ENCODE measurements around the gene ADAMTSL1. TPM values are rescaled to one million over a fixed set of nuclear protein-coding genes. Genes with fewer than 3 reads are reported as not detected.
A peak's percentile ranks its signal among the peaks of the same experiment; 100 is the strongest.
"Not testable (repeated sequence)": the region's sequence is repeated elsewhere in the genome, so short reads cannot be mapped to it uniquely, and the experiment has no call there.

The ADAMTSL1 gene
- total RNA-seq, 1 donor from 2014 or later = 21.2 TPM

- no peak for DNase-seq (ENCODE audit: low read depth)
Measured at GRCh38 chr9:18837402-18837801, 363.4 kb downstream of the ADAMTSL1 start.

DNA sequence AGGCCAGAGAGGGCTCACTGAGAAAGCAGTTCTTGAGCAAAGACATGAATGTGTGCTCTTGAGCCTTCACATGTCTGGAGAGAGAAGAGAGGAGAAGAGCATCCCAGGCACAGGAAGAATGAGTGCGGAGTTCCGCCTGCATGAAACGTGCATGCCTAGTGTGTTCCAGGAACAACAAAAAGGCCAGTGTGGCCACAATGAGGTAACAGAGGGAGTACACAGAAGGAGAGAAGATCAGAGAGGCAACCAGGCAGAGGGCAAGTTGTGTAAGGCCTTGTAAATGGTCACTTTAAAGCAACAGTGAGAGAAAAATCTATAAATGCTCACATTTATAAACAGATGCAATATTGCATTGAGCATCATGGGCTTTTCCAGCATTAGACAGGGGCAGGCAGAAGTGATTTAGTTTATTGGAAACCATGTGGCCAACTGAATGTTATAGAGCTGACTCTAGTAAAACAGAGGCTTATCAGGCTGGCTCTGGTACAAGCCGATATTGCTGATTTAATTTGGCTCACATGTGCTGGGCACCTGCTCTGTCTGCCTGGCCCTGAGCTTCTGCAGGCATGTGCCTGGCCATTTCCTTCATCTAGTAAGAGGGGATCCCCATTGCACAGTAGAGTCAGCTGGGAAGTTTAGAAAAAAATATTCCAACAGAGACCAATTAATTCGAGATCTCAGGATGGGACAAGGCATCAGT lies 373.8 kb downstream of the ADAMTSL1 start:
- DNase-seq (ENCODE audit: low read depth) = no peak

DNA sequence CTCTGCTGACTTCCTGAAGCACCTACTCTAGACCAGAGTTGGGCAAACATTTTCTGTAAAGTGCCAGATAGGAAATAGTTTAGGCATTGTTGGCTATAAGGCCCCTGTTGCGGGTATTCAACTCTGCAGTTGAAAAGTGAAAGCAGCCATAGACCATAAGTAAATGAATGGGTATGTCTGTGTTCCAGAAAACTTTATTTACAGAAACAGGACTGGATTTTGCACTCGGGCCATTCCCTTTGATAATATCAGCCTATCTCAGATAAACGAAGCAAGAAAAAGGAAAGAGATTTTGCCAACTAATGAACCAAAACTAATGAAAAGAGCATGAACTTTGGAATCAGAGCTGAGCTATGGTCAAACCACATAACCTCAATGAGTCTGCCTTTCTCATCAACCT lies 374.7 kb downstream of the ADAMTSL1 start:
- no peak for DNase-seq (ENCODE audit: low read depth)

DNA sequence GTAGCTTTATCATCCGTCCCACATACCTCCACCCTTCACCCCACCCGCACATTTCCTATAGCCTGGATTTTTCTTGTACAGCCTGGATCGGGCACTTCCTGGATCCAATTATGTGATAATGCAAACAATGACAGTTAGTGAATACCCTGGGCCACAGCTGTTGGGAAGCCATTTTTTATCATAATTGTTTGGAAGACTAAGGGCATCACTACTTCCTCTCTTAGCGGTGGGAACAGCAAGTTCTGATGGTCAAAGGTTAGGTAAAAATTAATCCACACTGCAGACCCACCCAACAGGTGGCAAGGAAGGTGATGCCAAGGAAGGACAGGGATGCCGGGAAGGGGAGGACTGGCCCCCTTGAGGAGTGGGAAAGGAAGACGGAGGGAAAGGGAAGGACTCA lies 375.3 kb downstream of the ADAMTSL1 start:
- DNase-seq (ENCODE audit: low read depth) = no peak

DNA sequence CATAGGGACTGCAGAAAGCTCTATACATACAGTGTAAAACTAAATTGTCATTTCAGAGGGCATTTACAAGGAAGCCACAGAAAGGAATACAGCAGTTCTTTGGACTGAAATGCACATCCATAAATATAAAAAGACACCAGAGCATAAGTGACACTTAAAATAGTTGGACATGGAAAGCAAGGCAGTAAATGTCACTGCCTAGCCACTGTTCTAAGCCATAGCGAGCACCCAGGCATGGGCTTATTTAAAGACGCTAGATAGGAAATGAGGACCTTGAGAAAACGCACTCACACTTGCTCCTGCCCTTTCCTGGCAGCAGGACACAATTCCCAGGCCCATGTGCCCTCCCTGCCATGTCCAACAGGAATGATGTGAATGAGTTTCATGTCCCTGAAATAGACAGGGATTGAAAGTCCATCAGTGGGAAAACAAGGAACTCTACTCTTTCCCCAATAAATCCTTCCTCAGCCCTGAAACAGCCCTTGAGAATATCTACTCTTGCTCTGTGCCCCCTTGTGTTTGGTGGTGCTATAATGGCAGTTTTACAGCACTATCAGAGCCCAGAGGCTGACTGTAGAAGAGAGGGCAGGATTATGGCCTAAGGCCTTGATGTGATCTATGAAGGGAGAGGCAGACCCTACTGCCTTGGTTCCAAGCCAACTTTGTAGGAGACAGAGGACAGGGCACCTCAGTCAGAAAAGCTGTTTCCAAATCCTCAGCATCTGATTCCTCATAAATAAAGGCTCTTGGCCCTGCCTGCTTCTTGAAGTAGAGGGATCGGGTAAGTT lies 376.1 kb downstream of the ADAMTSL1 start:
- DNase-seq (ENCODE audit: low read depth) = no peak

DNA sequence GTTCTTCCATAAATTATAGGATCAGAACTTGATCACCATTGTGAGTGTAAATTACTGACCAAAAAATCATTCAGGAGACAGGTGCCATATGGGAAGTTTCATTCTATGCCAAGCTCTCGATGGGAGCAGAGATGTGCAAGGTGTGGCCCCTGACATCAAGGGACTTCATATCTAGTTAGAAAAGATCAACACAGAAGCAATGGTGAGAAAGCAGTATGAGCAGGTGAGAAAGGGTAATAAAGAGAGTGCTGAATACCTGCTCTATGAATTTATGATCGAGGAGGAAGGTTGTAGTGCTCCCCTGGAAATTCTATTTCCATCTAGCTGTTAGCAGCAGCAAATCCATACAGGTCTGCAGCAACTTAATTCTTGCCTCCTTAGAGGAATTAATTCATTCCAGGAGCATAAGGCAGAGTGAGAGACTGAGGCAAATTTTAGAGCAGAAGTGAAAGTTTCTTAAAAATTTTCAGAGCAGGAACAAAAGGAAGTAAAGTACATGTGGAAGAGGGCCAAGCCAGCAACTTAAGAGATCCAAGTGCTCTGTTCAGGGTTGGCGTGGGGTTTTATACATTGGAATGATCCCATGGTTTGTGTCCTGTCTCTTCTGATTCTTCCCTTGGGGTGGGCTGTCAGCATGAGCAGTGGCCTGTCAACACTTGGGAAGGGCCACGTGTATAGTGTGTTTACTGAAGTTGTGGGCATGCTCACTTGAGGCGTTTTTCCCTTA lies 377.3 kb downstream of the ADAMTSL1 start:
- no peak for DNase-seq (ENCODE audit: low read depth)

DNA sequence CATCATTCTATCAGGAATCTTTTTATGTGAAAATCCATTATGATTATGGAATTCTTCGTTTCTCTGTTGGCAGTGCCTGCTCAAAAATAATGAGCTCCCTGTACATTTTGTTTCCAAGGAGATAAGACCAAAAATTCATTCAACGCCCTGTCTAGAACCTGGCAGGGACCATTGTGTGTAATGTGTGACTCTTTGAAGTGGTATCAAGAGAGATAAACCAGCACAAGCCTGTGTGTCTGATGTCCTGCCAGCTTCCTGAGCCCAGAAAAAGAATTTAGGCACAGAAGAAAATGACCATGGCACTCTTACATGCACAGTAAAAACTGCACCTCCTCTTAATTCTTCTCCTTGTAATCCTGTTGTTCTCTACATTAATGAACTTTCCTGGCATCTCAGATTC lies 381.7 kb downstream of the ADAMTSL1 start:
- no peak for DNase-seq (ENCODE audit: low read depth)

- DNase-seq (ENCODE audit: low read depth) = no peak
Measured at GRCh38 chr9:18857334-18857733, 383.4 kb downstream of the ADAMTSL1 start.

GRCh38 chr9:18857769-18858168 lies 383.8 kb downstream of the ADAMTSL1 start:
- DNase-seq (ENCODE audit: low read depth) = no peak

GRCh38 chr9:18861609-18862544 lies 387.9 kb downstream of the ADAMTSL1 start:
- peak; percentile 80 for DNase-seq (ENCODE audit: low read depth)

- no peak for DNase-seq (ENCODE audit: low read depth)
Measured at GRCh38 chr9:18863791-18864190, 389.8 kb downstream of the ADAMTSL1 start.

- no peak for DNase-seq (ENCODE audit: low read depth)
Measured at GRCh38 chr9:18864516-18864915, 390.6 kb downstream of the ADAMTSL1 start.

- DNase-seq (ENCODE audit: low read depth) = no peak
Measured at GRCh38 chr9:18865542-18865941, 391.6 kb downstream of the ADAMTSL1 start.

DNA sequence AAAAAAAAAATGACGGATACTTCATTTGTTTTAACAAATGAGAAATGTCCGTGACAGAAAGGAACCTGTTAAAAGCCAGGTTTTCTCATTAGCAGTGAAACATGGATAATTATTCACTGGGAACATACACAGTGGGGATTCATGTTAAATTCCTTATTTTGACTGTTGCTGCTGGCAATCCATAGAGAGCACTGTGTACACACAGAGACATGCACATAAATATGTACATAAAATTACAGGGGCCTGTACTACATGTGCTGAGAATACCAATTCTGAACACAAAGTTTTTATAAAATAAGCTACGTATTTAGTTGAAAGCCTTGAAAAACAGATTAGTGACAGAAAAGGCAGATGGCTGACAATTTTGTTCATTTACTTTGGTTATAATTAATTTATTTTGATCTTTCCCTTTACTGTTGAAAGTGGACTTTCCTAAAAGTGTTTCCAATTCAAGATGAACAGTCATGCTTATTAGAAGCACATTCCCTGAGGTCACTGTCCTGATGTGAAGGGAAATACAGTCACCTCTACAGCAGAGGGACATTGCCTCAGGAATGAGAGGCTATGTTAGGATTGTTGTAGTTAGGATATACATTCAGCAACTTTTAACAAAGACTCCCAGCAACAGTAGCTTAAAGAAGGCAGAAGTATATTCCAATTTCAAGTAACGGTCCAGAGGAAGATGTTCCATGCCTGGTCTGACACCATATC lies 392.3 kb downstream of the ADAMTSL1 start:
- DNase-seq (ENCODE audit: low read depth) = no peak

- no peak for DNase-seq (ENCODE audit: low read depth)
Measured at GRCh38 chr9:18869725-18870124, 395.8 kb downstream of the ADAMTSL1 start.

DNA sequence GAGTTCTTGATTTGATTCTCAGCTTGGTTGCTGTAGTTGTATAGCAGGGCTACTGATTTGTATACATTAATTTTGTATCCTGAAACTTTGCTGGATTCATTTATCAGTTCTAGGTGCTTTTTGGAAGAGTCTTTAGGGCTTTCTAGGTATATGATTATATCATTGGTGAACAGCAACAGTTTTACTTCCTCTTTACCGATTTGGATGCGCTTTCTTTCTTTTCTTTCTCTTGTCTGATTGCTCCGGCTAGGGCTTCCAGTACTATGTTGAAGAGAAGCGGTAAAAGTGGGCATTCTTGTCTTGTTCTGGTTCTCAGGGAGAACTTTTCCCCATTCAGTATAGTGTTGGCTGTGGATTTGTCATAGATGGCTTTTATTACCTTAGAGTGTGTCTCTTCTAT lies 400.1 kb downstream of the ADAMTSL1 start:
- DNase-seq (ENCODE audit: low read depth) = no peak

DNA sequence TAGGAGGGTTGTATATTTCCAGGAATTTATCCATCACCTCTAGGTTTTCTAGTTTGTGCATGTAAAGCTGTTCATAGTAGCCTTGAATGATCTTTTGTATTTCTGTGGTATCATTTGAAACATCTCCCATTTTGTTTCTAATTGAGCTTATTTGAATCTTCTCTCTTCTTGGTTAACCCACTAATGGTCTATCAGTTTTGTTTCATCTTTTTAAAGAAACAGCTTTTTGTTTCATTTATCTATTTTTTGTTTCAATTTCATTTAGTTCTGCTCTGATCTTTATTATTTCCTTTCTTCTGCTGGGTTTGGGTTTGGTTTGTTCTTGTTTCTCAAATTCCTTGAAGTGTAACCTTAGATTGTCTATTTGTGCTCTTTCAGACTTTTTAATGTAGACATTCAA lies 401.0 kb downstream of the ADAMTSL1 start:
- not testable (repeated sequence) for DNase-seq (ENCODE audit: low read depth)

GRCh38 chr9:18877984-18878383 lies 404.0 kb downstream of the ADAMTSL1 start:
- DNase-seq (ENCODE audit: low read depth) = no peak

DNA sequence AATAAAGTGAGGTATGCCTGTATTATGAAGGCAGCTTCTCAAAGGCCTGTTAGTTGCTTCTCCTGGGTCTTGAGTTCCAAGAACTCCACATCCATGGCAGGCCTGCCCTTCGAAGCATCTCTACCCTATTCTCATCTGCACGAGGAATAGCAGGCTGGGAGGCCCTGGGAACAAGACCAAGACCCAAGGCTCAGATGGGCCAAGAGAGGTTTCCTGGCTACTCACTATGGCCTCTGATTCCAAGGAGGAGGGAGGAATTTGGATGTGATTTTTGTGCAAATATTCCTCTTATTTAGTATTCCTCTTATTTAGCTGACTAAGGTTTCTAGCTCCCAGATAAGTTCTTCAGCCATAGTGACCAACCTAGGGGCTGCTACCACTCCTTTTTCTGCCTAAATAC lies 407.8 kb downstream of the ADAMTSL1 start:
- no peak for DNase-seq (ENCODE audit: low read depth)

DNA sequence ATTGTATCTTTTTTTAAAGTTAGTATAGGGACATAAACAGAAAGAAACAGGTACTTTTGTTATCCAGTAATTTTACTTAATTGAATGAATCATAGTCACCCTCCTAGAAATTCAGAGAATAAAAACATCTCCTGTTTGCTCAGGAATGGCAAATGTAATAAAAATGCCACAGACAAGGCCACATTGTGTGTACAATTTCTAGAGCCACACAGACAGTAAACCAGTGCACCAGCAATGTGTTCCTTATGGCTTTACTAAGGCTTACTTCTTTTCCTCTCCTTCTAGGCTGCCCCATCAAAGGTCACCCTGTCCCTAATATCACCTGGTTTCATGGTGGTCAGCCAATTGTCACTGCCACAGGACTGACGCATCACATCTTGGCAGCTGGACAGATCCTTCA lies 413.6 kb downstream of the ADAMTSL1 start:
- no peak for DNase-seq (ENCODE audit: low read depth)
